H9 (cell line): ENCODE results near the gene TOR3A. TPM values are rescaled to one million over a fixed set of nuclear protein-coding genes. Genes with fewer than 3 reads are reported as not detected.

Experiments used
- DNase-seq: peaks from one replicate; pipeline ENCODE4 v3.0.0-alpha.2; 2017
- H2AFZ ChIP-seq: one replicate; pipeline ENCODE4 v1.6.1; 2013; ENCODE audit warnings: mild to moderate bottlenecking, low read length, control low read depth, moderate library complexity
- H2AK5ac ChIP-seq: 2 replicates; pipeline ENCODE4 v1.6.1; 2013; ENCODE audit warnings: low read length, control low read depth, mixed read lengths; ENCODE audit not compliant: insufficient read length
- H2BK120ac ChIP-seq: one replicate; pipeline ENCODE4 v1.6.1; 2013; ENCODE audit warnings: low read depth, mild to moderate bottlenecking, low read length, control low read depth, inconsistent platforms; ENCODE audit not compliant: poor library complexity, severe bottlenecking
- H2BK12ac ChIP-seq: 2 replicates; pipeline ENCODE4 v1.6.1; 2013; ENCODE audit warnings: low read length, control low read depth, mixed read lengths, low read depth; ENCODE audit not compliant: insufficient read length
- H2BK15ac ChIP-seq: 2 replicates; pipeline ENCODE4 v1.6.1; 2013; ENCODE audit warnings: low read depth, low read length, control low read depth
- H2BK20ac ChIP-seq: one replicate; pipeline ENCODE4 v1.6.1; 2013; ENCODE audit warnings: low read depth, mild to moderate bottlenecking, low read length, control low read depth, inconsistent platforms; ENCODE audit not compliant: poor library complexity, severe bottlenecking
- H2BK5ac ChIP-seq: 2 replicates; pipeline ENCODE4 v1.6.1; 2013; ENCODE audit warnings: low read length, control low read depth, mixed read lengths; ENCODE audit not compliant: insufficient read length
- H3K14ac ChIP-seq: 2 replicates; pipeline ENCODE4 v1.6.1; 2013; ENCODE audit warnings: low read length, control low read depth; ENCODE audit not compliant: insufficient read depth
- H3K18ac ChIP-seq: 2 replicates; pipeline ENCODE4 v1.6.1; 2013; ENCODE audit warnings: low read depth, mild to moderate bottlenecking, mixed read lengths, low read length, control low read depth; ENCODE audit not compliant: insufficient read length
- H3K23ac ChIP-seq: 2 replicates; pipeline ENCODE4 v1.6.1; 2013; ENCODE audit warnings: low read length, control low read depth, mixed read lengths, low read depth; ENCODE audit not compliant: insufficient read length
- H3K23me2 ChIP-seq: 2 replicates; pipeline ENCODE4 v1.6.1; 2013; ENCODE audit warnings: low read depth, mild to moderate bottlenecking, mixed read lengths, low read length, control low read depth; ENCODE audit not compliant: insufficient read length, poor library complexity, severe bottlenecking
- H3K27ac ChIP-seq: 2 replicates; pipeline ENCODE4 v1.5.1; 2013; ENCODE audit warnings: low read length, control low read depth, mixed read lengths, low read depth; ENCODE audit not compliant: insufficient read length
- H3K27me3 ChIP-seq: 2 replicates; pipeline ENCODE4 v1.6.1; 2013; ENCODE audit warnings: low read length, control low read depth, inconsistent platforms; ENCODE audit not compliant: insufficient read depth
- H3K4ac ChIP-seq: 2 replicates; pipeline ENCODE4 v1.6.1; 2013; ENCODE audit warnings: low read depth, mild to moderate bottlenecking, control low read depth, inconsistent platforms, low read length, moderate library complexity
- H3K4me1 ChIP-seq: 2 replicates; pipeline ENCODE4 v1.6.1; 2013; ENCODE audit warnings: low read length, control low read depth, inconsistent platforms; ENCODE audit not compliant: insufficient read depth
- H3K4me2 ChIP-seq: 2 replicates; pipeline ENCODE4 v1.6.1; 2013; ENCODE audit warnings: low read length, control low read depth, mixed read lengths; ENCODE audit not compliant: insufficient read length, insufficient read depth
- H3K56ac ChIP-seq: 2 replicates; pipeline ENCODE4 v1.6.1; 2013; ENCODE audit warnings: low read depth, mild to moderate bottlenecking, mixed read lengths, low read length, control low read depth; ENCODE audit not compliant: insufficient read length
- H3K79me1 ChIP-seq: 2 replicates; pipeline ENCODE4 v1.6.1; 2013; ENCODE audit warnings: low read depth, mild to moderate bottlenecking, moderate library complexity, low read length, control low read depth, inconsistent platforms; ENCODE audit not compliant: insufficient read depth, poor library complexity, severe bottlenecking
- H3K79me2 ChIP-seq: 2 replicates; pipeline ENCODE4 v1.6.1; 2013; ENCODE audit warnings: low read length, control low read depth, inconsistent platforms; ENCODE audit not compliant: insufficient read depth
- H3K9ac ChIP-seq: 2 replicates; pipeline ENCODE4 v1.6.1; 2013; ENCODE audit warnings: low read length, control low read depth, mixed read lengths; ENCODE audit not compliant: insufficient read length; ENCODE audit errors: extremely low read depth
- H3K9me3 ChIP-seq: one replicate; pipeline ENCODE4 v1.6.1; 2013; ENCODE audit warnings: low read depth, low read length, inconsistent platforms; ENCODE audit not compliant: control insufficient read depth
- H3T11ph ChIP-seq: one replicate; pipeline ENCODE4 v1.6.1; 2013; ENCODE audit warnings: mild to moderate bottlenecking, low read length, control low read depth, inconsistent platforms
- H4K20me1 ChIP-seq: one replicate; pipeline ENCODE4 v1.6.1; 2013; ENCODE audit not compliant: control insufficient read depth, insufficient read length, insufficient read depth
- H4K5ac ChIP-seq: 2 replicates; pipeline ENCODE4 v1.6.1; 2013; ENCODE audit warnings: low read depth, mild to moderate bottlenecking, mixed read lengths, low read length, control low read depth; ENCODE audit not compliant: insufficient read length
- H4K8ac ChIP-seq: replicated peaks from 2 replicates; pipeline ENCODE4 v1.6.1; 2013; ENCODE audit warnings: low read length, control low read depth, mixed read lengths, low read depth; ENCODE audit not compliant: insufficient read length
- H4K91ac ChIP-seq: 2 replicates; pipeline ENCODE4 v1.6.1; 2013; ENCODE audit warnings: low read depth, mild to moderate bottlenecking, moderate library complexity, mixed read lengths, low read length, control low read depth; ENCODE audit not compliant: insufficient read length
- H3K27ac Mint-ChIP-seq, 3 experiments: 2 replicates in 2 of 3; 3 replicates in 1 of 3; pipeline ENCODE4 v1.8.0; 2020 to 2021; ENCODE audit warnings: mixed read lengths in 3 of 3, mild to moderate bottlenecking in 1 of 3, moderate library complexity in 1 of 3
- H3K27me3 Mint-ChIP-seq: 2 replicates; pipeline ENCODE4 v1.8.0; 2021; ENCODE audit warnings: low read depth, mild to moderate bottlenecking, moderate library complexity, mixed read lengths
- H3K36me3 Mint-ChIP-seq, 3 experiments: 2 replicates in 2 of 3; 3 replicates in 1 of 3; pipeline ENCODE4 v1.8.0; 2020 to 2021; ENCODE audit warnings: low read depth in 3 of 3, mixed read lengths in 3 of 3; ENCODE audit not compliant: insufficient read depth in 1 of 3
- H3K4me1 Mint-ChIP-seq, 2 experiments: 2 replicates each; pipeline ENCODE4 v1.8.0; 2020; ENCODE audit warnings: mixed read lengths in 2 of 2
- H3K4me3 Mint-ChIP-seq, 2 experiments: 2 replicates in 1 of 2; 3 replicates in 1 of 2; pipeline ENCODE4 v1.8.0; 2020 to 2021; ENCODE audit warnings: mild to moderate bottlenecking in 2 of 2, mixed read lengths in 2 of 2, moderate library complexity in 1 of 2
- H3K9me3 Mint-ChIP-seq, 2 experiments: 2 replicates in 1 of 2; 3 replicates in 1 of 2; pipeline ENCODE4 v1.8.0; 2020; ENCODE audit warnings: mild to moderate bottlenecking in 2 of 2, mixed read lengths in 2 of 2, moderate library complexity in 1 of 2
- WGBS: extraction: QIAGEN DNeasy Blood & Tissue Kit; methylation state at CpG from one replicate; pipeline ENCODE4 v1.1.7; 2013; ENCODE audit warnings: missing lambda C conversion rate, low lambda C conversion rate, mixed read lengths; ENCODE audit not compliant: insufficient read length; ENCODE audit errors: extremely low coverage; 5-methylcytosine and 5-hydroxymethylcytosine counted together
- total RNA-seq: library from RNA; stranded (reverse); gene quantifications from 2 replicates; pipeline ENCODE4 v1.2.1, GENCODE V29; 2021
- TF ChIP-seq, protein P1 (sequence below): fragments of 200-600 bp; sonication (generic); conservative IDR thresholded peaks from 3 replicates; pipeline ENCODE4 v1.8.0; 2021; ENCODE audit warnings: antibody characterized with exemption, mild to moderate bottlenecking

The TOR3A gene
- total RNA-seq, 1 experiment from 2014 or later: 27.3 TPM

DNA sequence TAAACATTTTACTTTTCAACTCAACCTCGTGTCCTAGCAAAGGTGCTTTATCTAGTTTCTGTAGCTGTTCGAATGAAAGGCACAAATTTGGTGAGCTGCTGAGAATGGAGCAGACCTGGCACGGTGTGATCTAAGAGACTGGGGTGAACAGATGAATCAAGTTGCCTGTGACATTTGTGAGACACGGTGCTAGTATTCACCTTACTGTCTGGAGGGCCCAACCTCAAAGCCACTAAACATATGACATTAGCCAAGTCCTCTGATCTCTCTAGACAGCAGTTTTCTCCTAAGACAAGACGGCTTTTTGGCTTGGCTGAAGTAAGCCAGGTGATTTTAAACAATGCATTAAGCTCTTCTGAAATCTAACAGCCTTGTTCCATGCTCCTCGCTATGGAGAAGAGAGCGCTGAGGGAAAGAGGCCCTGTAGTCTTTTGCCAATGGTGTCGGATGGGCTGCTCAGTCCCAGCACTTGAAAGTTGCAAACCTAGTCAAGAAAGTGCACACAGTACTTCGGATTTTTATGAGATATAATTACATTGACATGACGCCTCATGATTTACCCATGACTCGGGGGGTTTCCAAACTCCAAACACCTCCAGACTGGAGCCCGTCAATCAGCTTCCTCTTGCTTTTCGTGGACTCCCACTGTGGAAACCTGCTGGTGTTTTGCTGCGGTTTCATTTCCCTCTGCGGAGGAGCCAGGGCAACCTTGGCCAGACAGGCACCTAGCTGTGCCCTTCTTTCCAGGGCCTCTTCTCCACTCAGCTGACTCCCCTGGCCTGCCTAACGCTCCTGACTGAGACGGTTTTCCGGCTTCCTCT, 794 bp upstream of the TOR3A start:
- Histone ChIP-seq H4K8ac (no peak overlapping the region), H3K4ac (no peak overlapping the region), H3K9ac (peak overlapping the region; percentile 33), H2BK120ac (no peak overlapping the region), H2BK20ac (no peak overlapping the region), H3K27me3 (no peaks in the 10 kb centered on the region), H3K4me2 (peak overlapping the region; percentile 67), H4K5ac (no peak overlapping the region), H3K9me3 (no peaks in the 10 kb centered on the region), H2AFZ (no peak overlapping the region), H2BK12ac (no peak overlapping the region), H3K56ac (no peak overlapping the region), H2BK15ac (no peak overlapping the region), H2BK5ac (no peak overlapping the region), H3K14ac (peak overlapping the region; percentile 14; the same call in 1 of the 2 replicates), H3K4me1 (no peaks in the 10 kb centered on the region), H3T11ph (no peak overlapping the region), H3K23me2 (peaks cover 13% of the 10 kb centered on the region), H3K23ac (no peak overlapping the region), H4K20me1 (no peaks in the 10 kb centered on the region), H3K27ac (no peak overlapping the region), H2AK5ac (no peak overlapping the region), H3K79me2 (peaks cover 2% of the 10 kb centered on the region; the same call in 1 of the 2 replicates), H3K18ac (peak overlapping the region; percentile 9), H3K79me1 (no peaks in the 10 kb centered on the region), H4K91ac (no peak overlapping the region)
- Mint-ChIP-seq H3K4me1 (peaks cover 15 to 17% of the 10 kb centered on the region in 2 experiments), H3K27ac (peak overlapping the region; percentile 57 to 90 (median 63)), H3K36me3 (peaks cover 0 to 7% (median 5%) of the 10 kb centered on the region in 3 experiments; a peak in 3 of 7 replicates), H3K4me3 (peak overlapping the region; percentile 76 to 94), H3K27me3 (0 out of 2 replicates have a peak, but pooled peaks cover 2% of the 10 kb centered on the region), H3K9me3 (no peaks in the 10 kb centered on the region)
- no peak for DNase-seq
- TF ChIP-seq, protein P1, sequence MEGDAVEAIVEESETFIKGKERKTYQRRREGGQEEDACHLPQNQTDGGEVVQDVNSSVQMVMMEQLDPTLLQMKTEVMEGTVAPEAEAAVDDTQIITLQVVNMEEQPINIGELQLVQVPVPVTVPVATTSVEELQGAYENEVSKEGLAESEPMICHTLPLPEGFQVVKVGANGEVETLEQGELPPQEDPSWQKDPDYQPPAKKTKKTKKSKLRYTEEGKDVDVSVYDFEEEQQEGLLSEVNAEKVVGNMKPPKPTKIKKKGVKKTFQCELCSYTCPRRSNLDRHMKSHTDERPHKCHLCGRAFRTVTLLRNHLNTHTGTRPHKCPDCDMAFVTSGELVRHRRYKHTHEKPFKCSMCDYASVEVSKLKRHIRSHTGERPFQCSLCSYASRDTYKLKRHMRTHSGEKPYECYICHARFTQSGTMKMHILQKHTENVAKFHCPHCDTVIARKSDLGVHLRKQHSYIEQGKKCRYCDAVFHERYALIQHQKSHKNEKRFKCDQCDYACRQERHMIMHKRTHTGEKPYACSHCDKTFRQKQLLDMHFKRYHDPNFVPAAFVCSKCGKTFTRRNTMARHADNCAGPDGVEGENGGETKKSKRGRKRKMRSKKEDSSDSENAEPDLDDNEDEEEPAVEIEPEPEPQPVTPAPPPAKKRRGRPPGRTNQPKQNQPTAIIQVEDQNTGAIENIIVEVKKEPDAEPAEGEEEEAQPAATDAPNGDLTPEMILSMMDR: no peak
- no CpG with 5 or more reads among the region's 18 CpGs for WGBS
